Measurements from ENCODE around the gene EOGT.

- no peak for TF ChIP-seq EZH2phosphoT487 (IDR thresholded peaks at IDR 0.05; ENCODE audit: insufficient read depth, low read depth)
- no peak for TF ChIP-seq EZH2 (IDR thresholded peaks at IDR 0.05; ENCODE audit: insufficient read depth, poor library complexity, severe bottlenecking)
Measured at GRCh38 chr3:69020857-69021256, 7.4 kb upstream of the EOGT start.

Measured in GM23248 (cell line).